SK-N-SH treated with all-trans-retinoic acid at 6 μM for 48 hours (cell line): ENCODE results near the gene ABCA13.

ENCODE experiments used
- ARNTL ChIP-seq: fragments of 450-650 bp; formaldehyde crosslinking; IDR thresholded peaks from 2 replicates; pipeline ENCODE4 v1.5.0; 2020; ENCODE audit warnings: low read depth, mild to moderate bottlenecking, moderate library complexity, borderline replicate concordance
- BACH2 ChIP-seq: fragments of 250-450 bp; sonication (Bioruptor Pico); IDR thresholded peaks from 2 replicates; pipeline ENCODE4 v1.9.0; 2021; ENCODE audit warnings: mild to moderate bottlenecking, borderline replicate concordance
- ESRRG ChIP-seq: fragments of 250-450 bp; sonication (Bioruptor Pico); IDR thresholded peaks from 2 replicates; pipeline ENCODE4 v1.6.1; 2021; ENCODE audit warnings: mild to moderate bottlenecking
- ISL1 ChIP-seq: fragments of 250-450 bp; sonication (Bioruptor Pico); IDR thresholded peaks from 2 replicates; pipeline ENCODE4 v2.1.2; 2022; ENCODE audit warnings: mild to moderate bottlenecking, moderate library complexity
- PPARA ChIP-seq: fragments of 250-450 bp; sonication (Bioruptor Pico); IDR thresholded peaks from 2 replicates; pipeline ENCODE4 v1.5.0; 2020; ENCODE audit warnings: mild to moderate bottlenecking, borderline replicate concordance
- RARB ChIP-seq: fragments of 250-450 bp; sonication (Bioruptor Pico); IDR thresholded peaks from 2 replicates; pipeline ENCODE4 v1.8.0; 2021; ENCODE audit warnings: mild to moderate bottlenecking, moderate library complexity
- SNAI2 ChIP-seq: fragments of 250-450 bp; sonication (Bioruptor Pico); IDR thresholded peaks from 2 replicates; pipeline ENCODE4 v1.5.0; 2020; ENCODE audit warnings: mild to moderate bottlenecking, moderate library complexity
- TCF4 ChIP-seq: fragments of 250-450 bp; sonication (Bioruptor Pico); IDR thresholded peaks from 2 replicates; pipeline ENCODE4 v1.8.0; 2021; ENCODE audit warnings: mild to moderate bottlenecking, moderate library complexity, borderline replicate concordance
- ZC3H10 ChIP-seq: fragments of 250-450 bp; sonication (Bioruptor Pico); IDR thresholded peaks from 2 replicates; pipeline ENCODE4 v1.5.1; 2021; ENCODE audit warnings: mild to moderate bottlenecking, moderate library complexity
- ZFP3 ChIP-seq: fragments of 250-450 bp; sonication (Bioruptor Pico); IDR thresholded peaks from 2 replicates; pipeline ENCODE4 v1.5.0; 2020; ENCODE audit warnings: mild to moderate bottlenecking, moderate library complexity
- ZFP30 ChIP-seq: fragments of 450-650 bp; formaldehyde crosslinking; IDR thresholded peaks from 2 replicates; pipeline ENCODE4 v1.5.0; 2022; ENCODE audit warnings: mild to moderate bottlenecking, moderate library complexity
- ZNF8 ChIP-seq: fragments of 450-650 bp; formaldehyde crosslinking; IDR thresholded peaks from 2 replicates; pipeline ENCODE4 v1.5.0; 2020; ENCODE audit warnings: mild to moderate bottlenecking, moderate library complexity
- TF ChIP-seq, protein P1 (sequence below): fragments of 250-450 bp; sonication (Bioruptor Pico); IDR thresholded peaks from 2 replicates; pipeline ENCODE4 v1.5.0; 2020; ENCODE audit warnings: mild to moderate bottlenecking, moderate library complexity
- TF ChIP-seq, protein P2 (sequence below): fragments of 250-450 bp; sonication (Bioruptor Pico); IDR thresholded peaks from 2 replicates; pipeline ENCODE4 v1.8.0; 2020; ENCODE audit warnings: mild to moderate bottlenecking, moderate library complexity, borderline replicate concordance

DNA sequence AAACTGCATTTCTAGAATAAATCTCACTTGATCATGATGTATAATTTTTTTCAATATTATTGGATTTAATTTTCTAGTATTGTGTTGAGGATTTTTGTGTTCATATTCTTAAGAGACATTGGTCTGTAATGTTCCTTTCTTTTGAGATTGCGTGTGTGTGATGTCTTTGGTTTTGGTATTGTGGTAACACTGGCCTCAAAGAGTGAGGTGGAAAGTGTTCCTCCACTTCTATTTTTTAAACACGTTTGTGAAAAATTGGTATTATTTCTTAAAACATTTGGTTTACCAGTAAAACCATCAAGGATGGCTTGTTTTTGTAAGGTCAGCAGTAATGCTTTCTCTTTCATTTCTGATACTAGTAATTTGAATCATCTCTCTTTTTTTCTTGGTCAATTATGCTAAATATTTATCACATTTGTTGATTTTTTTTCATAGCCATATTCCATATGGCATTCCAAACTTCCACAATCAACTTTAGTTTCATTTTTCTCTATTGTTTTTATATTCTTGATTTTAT lies 462.9 kb downstream of the ABCA13 start:
- TF ChIP-seq, protein P1, sequence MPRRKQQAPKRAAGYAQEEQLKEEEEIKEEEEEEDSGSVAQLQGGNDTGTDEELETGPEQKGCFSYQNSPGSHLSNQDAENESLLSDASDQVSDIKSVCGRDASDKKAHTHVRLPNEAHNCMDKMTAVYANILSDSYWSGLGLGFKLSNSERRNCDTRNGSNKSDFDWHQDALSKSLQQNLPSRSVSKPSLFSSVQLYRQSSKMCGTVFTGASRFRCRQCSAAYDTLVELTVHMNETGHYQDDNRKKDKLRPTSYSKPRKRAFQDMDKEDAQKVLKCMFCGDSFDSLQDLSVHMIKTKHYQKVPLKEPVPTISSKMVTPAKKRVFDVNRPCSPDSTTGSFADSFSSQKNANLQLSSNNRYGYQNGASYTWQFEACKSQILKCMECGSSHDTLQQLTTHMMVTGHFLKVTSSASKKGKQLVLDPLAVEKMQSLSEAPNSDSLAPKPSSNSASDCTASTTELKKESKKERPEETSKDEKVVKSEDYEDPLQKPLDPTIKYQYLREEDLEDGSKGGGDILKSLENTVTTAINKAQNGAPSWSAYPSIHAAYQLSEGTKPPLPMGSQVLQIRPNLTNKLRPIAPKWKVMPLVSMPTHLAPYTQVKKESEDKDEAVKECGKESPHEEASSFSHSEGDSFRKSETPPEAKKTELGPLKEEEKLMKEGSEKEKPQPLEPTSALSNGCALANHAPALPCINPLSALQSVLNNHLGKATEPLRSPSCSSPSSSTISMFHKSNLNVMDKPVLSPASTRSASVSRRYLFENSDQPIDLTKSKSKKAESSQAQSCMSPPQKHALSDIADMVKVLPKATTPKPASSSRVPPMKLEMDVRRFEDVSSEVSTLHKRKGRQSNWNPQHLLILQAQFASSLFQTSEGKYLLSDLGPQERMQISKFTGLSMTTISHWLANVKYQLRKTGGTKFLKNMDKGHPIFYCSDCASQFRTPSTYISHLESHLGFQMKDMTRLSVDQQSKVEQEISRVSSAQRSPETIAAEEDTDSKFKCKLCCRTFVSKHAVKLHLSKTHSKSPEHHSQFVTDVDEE, result no peak
- TF ChIP-seq TCF4 (CRISPR knock-in tag) (no peak), ZC3H10 (CRISPR knock-in tag) (no peak), ZFP30 (CRISPR knock-in tag) (no peak), ESRRG (CRISPR knock-in tag) (no peak), PPARA (CRISPR knock-in tag) (no peak), BACH2 (CRISPR knock-in tag) (no peak), ARNTL (CRISPR knock-in tag) (no peak), SNAI2 (CRISPR knock-in tag) (no peak), ISL1 (CRISPR knock-in tag) (no peak), RARB (CRISPR knock-in tag) (no peak), ZFP3 (CRISPR knock-in tag) (no peak), ZNF8 (CRISPR knock-in tag) (no peak)
- TF ChIP-seq, protein P2, sequence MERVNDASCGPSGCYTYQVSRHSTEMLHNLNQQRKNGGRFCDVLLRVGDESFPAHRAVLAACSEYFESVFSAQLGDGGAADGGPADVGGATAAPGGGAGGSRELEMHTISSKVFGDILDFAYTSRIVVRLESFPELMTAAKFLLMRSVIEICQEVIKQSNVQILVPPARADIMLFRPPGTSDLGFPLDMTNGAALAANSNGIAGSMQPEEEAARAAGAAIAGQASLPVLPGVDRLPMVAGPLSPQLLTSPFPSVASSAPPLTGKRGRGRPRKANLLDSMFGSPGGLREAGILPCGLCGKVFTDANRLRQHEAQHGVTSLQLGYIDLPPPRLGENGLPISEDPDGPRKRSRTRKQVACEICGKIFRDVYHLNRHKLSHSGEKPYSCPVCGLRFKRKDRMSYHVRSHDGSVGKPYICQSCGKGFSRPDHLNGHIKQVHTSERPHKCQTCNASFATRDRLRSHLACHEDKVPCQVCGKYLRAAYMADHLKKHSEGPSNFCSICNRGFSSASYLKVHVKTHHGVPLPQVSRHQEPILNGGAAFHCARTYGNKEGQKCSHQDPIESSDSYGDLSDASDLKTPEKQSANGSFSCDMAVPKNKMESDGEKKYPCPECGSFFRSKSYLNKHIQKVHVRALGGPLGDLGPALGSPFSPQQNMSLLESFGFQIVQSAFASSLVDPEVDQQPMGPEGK (CRISPR knock-in tag), result no peak
